Fibroblast of the aortic adventitia (primary cell): ENCODE data around the gene ZNF208. TPM values are rescaled to one million over a fixed set of nuclear protein-coding genes. Genes with fewer than 3 reads are reported as not detected.
"Not testable (repeated sequence)": the region's sequence is repeated elsewhere in the genome, so short reads cannot be mapped to it uniquely, and the experiment has no call there.

Experiments
- DNase-seq: peaks from one replicate; pipeline ENCODE4 v3.0.0-alpha.2; 2010; ENCODE audit warnings: low read depth
- H3K4me3 ChIP-seq: 2 replicates; pipeline ENCODE4 v1.5.1; 2011; ENCODE audit warnings: low read depth, mild to moderate bottlenecking, control low read depth, low read length, moderate library complexity
- total RNA-seq: library from RNA; depleted of rRNA; stranded (reverse); fragments of >200 nt; gene quantifications from 2 replicates; pipeline ENCODE4 v1.2.3, GENCODE V29; 2012; ENCODE audit warnings: low replicate concordance
- TF ChIP-seq, protein P1 (sequence below): IDR thresholded peaks from 2 replicates; pipeline ENCODE4 v1.5.1; 2011; ENCODE audit warnings: mild to moderate bottlenecking, low read length, control low read depth, inconsistent platforms; ENCODE audit not compliant: insufficient read depth

ZNF208 gene
- total RNA-seq, 1 donor, result 0.09 TPM

GRCh38 chr19:21910318-21910717 lies 100.4 kb downstream of the ZNF208 start:
- TF ChIP-seq, protein P1, sequence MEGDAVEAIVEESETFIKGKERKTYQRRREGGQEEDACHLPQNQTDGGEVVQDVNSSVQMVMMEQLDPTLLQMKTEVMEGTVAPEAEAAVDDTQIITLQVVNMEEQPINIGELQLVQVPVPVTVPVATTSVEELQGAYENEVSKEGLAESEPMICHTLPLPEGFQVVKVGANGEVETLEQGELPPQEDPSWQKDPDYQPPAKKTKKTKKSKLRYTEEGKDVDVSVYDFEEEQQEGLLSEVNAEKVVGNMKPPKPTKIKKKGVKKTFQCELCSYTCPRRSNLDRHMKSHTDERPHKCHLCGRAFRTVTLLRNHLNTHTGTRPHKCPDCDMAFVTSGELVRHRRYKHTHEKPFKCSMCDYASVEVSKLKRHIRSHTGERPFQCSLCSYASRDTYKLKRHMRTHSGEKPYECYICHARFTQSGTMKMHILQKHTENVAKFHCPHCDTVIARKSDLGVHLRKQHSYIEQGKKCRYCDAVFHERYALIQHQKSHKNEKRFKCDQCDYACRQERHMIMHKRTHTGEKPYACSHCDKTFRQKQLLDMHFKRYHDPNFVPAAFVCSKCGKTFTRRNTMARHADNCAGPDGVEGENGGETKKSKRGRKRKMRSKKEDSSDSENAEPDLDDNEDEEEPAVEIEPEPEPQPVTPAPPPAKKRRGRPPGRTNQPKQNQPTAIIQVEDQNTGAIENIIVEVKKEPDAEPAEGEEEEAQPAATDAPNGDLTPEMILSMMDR, result no peak
- no peak for DNase-seq
- no peak overlapping the region for H3K4me3 ChIP-seq

DNA sequence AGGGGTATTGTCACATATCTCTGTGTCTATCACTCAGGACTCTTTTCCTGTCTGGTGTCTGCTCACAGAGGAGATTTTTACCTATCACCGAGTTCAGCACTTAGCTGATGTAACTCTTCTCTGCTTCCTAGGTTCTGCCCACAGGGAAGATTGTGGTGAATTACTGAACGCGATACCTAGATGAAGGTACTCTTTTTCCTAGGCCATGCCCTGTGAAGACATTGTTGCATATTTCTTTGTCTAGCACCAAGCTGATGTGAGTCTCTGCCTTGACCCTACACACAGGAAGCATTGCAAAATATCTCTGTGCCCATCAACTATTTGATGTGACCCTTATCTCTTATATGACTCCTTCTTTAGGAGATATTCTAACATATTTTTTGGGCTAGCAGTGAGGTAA lies 102.7 kb downstream of the ZNF208 start:
- TF ChIP-seq, protein P1, result no peak
- H3K4me3 ChIP-seq, result no peak overlapping the region
- no peak for DNase-seq

- TF ChIP-seq, protein P1, result no peak
- DNase-seq, result no peak
- no peak overlapping the region for H3K4me3 ChIP-seq
These were observed 103.2 kb downstream of the ZNF208 start for GRCh38 chr19:21907516-21907915.

DNA sequence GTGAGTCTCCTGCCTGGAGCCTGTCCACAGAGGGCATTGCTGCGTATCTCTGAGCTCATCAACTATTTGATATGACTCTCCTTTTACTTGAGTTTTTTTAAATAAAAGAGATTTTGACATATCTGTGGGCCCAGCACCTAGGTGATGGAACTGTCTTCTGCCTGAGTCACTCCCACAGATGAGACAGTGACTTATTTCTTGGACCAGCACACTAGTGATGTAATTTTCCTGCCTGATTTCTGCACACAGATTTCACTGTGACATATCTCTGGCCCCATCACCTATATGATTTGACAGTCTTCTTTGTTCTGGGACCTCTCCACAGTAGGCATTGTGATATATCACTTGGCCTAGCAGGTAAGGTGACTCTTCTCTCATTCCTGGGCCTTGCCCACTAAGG lies 108.2 kb downstream of the ZNF208 start:
- TF ChIP-seq, protein P1, result no peak
- H3K4me3 ChIP-seq, result no peak overlapping the region
- DNase-seq, result no peak

GRCh38 chr19:21901861-21902260 lies 108.9 kb downstream of the ZNF208 start:
- DNase-seq, result no peak
- no peak overlapping the region for H3K4me3 ChIP-seq
- TF ChIP-seq, protein P1, result no peak

- TF ChIP-seq, protein P1, result no peak
- no peak for DNase-seq
- H3K4me3 ChIP-seq, result no peak overlapping the region
These were observed 110.3 kb downstream of the ZNF208 start for GRCh38 chr19:21900401-21900800.

GRCh38 chr19:21891086-21891485 lies 119.7 kb downstream of the ZNF208 start:
- no peak for DNase-seq
- TF ChIP-seq, protein P1, result no peak
- H3K4me3 ChIP-seq, result no peak overlapping the region

GRCh38 chr19:21890017-21890416 lies 120.7 kb downstream of the ZNF208 start:
- not testable (repeated sequence) for H3K4me3 ChIP-seq, DNase-seq

DNA sequence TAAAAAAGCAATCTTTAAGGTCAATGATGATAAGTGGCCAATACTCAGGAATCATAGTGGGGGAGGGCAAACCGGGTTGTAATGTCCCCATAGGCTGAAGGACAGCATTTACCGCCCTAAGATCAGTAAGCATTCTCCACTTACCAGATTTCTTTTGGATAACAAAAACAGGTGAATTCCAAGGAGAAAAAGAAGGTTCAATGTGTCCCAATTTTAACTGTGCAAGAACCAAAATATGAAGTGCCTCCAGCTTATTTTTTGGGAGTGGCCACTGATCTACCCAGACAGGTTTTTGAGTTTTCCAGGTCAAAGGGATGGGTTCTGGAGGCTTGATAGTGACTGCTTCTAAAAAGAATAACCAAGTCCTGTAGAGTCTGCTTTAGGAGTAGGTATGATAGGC lies 125.2 kb downstream of the ZNF208 start:
- not testable (repeated sequence) for DNase-seq, H3K4me3 ChIP-seq

DNA sequence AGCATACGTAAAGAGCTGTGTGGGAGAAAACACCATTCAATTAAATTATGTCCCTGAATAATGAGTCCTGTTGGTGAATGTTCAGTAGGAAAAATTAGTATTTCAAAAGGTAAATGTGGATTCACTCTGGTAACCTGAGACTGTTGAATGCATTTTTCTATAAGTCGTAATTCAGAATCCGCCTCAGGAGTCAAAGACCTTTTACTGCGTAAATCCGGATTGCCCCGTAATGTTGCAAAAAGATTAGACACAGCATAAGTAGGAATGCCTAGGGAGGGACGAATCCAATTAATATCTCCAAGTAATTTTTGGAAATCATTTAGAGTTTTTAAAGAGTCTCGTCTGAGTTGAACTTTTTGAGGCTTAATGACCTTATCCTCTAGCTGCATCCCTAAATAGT lies 126.0 kb downstream of the ZNF208 start:
- not testable (repeated sequence) for H3K4me3 ChIP-seq, DNase-seq
